ENCODE results near the gene PHF11.

The PHF11 gene

GRCh38 chr13:49546561-49546960 lies 50.8 kb downstream of the PHF11 start:
- H3K27me3 ChIP-seq (ENCODE audit: insufficient read depth, low read length) = no peaks in the 10 kb centered on the region
- peaks cover under 1% of the 10 kb centered on the region for H3K4me1 ChIP-seq (ENCODE audit: insufficient read depth, low read length, severe bottlenecking)
- no peaks in the 10 kb centered on the region for H3K9me2 ChIP-seq (ENCODE audit: low read depth, low read length)
- no peak overlapping the region for H3K9ac ChIP-seq (ENCODE audit: low read length)
- H3K9me3 ChIP-seq (ENCODE audit: low read length) = no peaks in the 10 kb centered on the region
- no peaks in the 10 kb centered on the region for H4K20me1 ChIP-seq (ENCODE audit: insufficient read depth, low read length)
- TF ChIP-seq EZH2 (IDR thresholded peaks at IDR 0.05; ENCODE audit: borderline replicate concordance, low read length) (no peak), CTCF (IDR thresholded peaks at IDR 0.05; ENCODE audit: low read length) (no peak)
- peaks cover 95% of the 10 kb centered on the region for H3K36me3 ChIP-seq (ENCODE audit: insufficient read depth, low read length)
- H3F3A ChIP-seq (ENCODE audit: insufficient read depth, low read length) = no peaks in the 10 kb centered on the region
- no peak overlapping the region for H3K27ac ChIP-seq (ENCODE audit: low read depth, low read length, poor library complexity, severe bottlenecking)
- no peak overlapping the region for H3K4me2 ChIP-seq (ENCODE audit: low read length)
- H3K79me2 ChIP-seq (ENCODE audit: insufficient read depth, low read length) = no peaks in the 10 kb centered on the region
- no peak overlapping the region for H3K4me3 ChIP-seq (ENCODE audit: low read depth, low read length, poor library complexity, severe bottlenecking)
- H2AFZ ChIP-seq (ENCODE audit: low read length) = no peak overlapping the region

- no peak overlapping the region for H2AFZ ChIP-seq (ENCODE audit: low read length)
Measured at GRCh38 chr13:49549289-49549688, 53.5 kb downstream of the PHF11 start.

GRCh38 chr13:49550942-49551644 lies 55.3 kb downstream of the PHF11 start:
- Histone ChIP-seq H3K4me3 (ENCODE audit: low read depth, low read length, poor library complexity, severe bottlenecking) (no peak overlapping the region), H2AFZ (ENCODE audit: low read length) (no peak overlapping the region), H3K9ac (ENCODE audit: low read length) (no peak overlapping the region), H3K79me2 (ENCODE audit: insufficient read depth, low read length) (no peaks in the 10 kb centered on the region), H3K27me3 (ENCODE audit: insufficient read depth, low read length) (no peaks in the 10 kb centered on the region), H3K4me1 (ENCODE audit: insufficient read depth, low read length, severe bottlenecking) (no peaks in the 10 kb centered on the region), H3K9me2 (ENCODE audit: low read depth, low read length) (no peaks in the 10 kb centered on the region), H3K4me2 (ENCODE audit: low read length) (no peak overlapping the region), H4K20me1 (ENCODE audit: insufficient read depth, low read length) (no peaks in the 10 kb centered on the region), H3K9me3 (ENCODE audit: low read length) (no peaks in the 10 kb centered on the region), H3K27ac (ENCODE audit: low read depth, low read length, poor library complexity, severe bottlenecking) (no peak overlapping the region), H3K36me3 (ENCODE audit: insufficient read depth, low read length) (peaks cover 96% of the 10 kb centered on the region), H3F3A (ENCODE audit: insufficient read depth, low read length) (no peaks in the 10 kb centered on the region)
- no peak for TF ChIP-seq CTCF (IDR thresholded peaks at IDR 0.05; ENCODE audit: low read length)
- no peak for TF ChIP-seq EZH2 (IDR thresholded peaks at IDR 0.05; ENCODE audit: borderline replicate concordance, low read length)

More at GRCh38 chr13:49549289-49549688, 53.5 kb downstream of the PHF11 start:
- H3K4me1 ChIP-seq (ENCODE audit: insufficient read depth, low read length, severe bottlenecking) = no peaks in the 10 kb centered on the region
- H3K9me3 ChIP-seq (ENCODE audit: low read length) = no peaks in the 10 kb centered on the region
- H3F3A ChIP-seq (ENCODE audit: insufficient read depth, low read length) = no peaks in the 10 kb centered on the region
- no peak overlapping the region for H3K4me3 ChIP-seq (ENCODE audit: low read depth, low read length, poor library complexity, severe bottlenecking)
- no peaks in the 10 kb centered on the region for H4K20me1 ChIP-seq (ENCODE audit: insufficient read depth, low read length)
- TF ChIP-seq CTCF (IDR thresholded peaks at IDR 0.05; ENCODE audit: low read length) (peak; percentile 30; the same call in 1 of the 2 replicates), EZH2 (IDR thresholded peaks at IDR 0.05; ENCODE audit: borderline replicate concordance, low read length) (no peak)
- no peaks in the 10 kb centered on the region for H3K9me2 ChIP-seq (ENCODE audit: low read depth, low read length)
- no peak overlapping the region for H3K9ac ChIP-seq (ENCODE audit: low read length)
- H3K36me3 ChIP-seq (ENCODE audit: insufficient read depth, low read length) = peaks cover 95% of the 10 kb centered on the region
- no peak overlapping the region for H3K27ac ChIP-seq (ENCODE audit: low read depth, low read length, poor library complexity, severe bottlenecking)
- H3K4me2 ChIP-seq (ENCODE audit: low read length) = no peak overlapping the region
- H3K79me2 ChIP-seq (ENCODE audit: insufficient read depth, low read length) = no peaks in the 10 kb centered on the region
- H3K27me3 ChIP-seq (ENCODE audit: insufficient read depth, low read length) = no peaks in the 10 kb centered on the region
